Neuronal stem cell (in vitro differentiated cells): Measurements from ENCODE around the gene TERB2. TPM values are rescaled to one million over a fixed set of nuclear protein-coding genes. Genes with fewer than 3 reads are reported as not detected.
"Not testable (repeated sequence)": the region's sequence is repeated elsewhere in the genome, so short reads cannot be mapped to it uniquely, and the experiment has no call there.

Experiments
- DNase-seq: peaks from one replicate; pipeline ENCODE4 v3.0.0-alpha.2; 2013; ENCODE audit warnings: low spot score
- H2AFZ ChIP-seq: one replicate; pipeline ENCODE4 v1.6.1; 2013; ENCODE audit warnings: mild to moderate bottlenecking, low read length, inconsistent platforms
- H2AK5ac ChIP-seq: 2 replicates; pipeline ENCODE4 v1.6.1; 2013; ENCODE audit warnings: low read depth, mild to moderate bottlenecking, inconsistent platforms, low read length, moderate library complexity, mixed read lengths
- H2BK120ac ChIP-seq: 2 replicates; pipeline ENCODE4 v1.6.1; 2013; ENCODE audit warnings: low read depth, mild to moderate bottlenecking, inconsistent platforms, low read length, moderate library complexity, mixed read lengths
- H2BK12ac ChIP-seq: one replicate; pipeline ENCODE4 v1.6.1; 2013; ENCODE audit warnings: low read length, inconsistent platforms
- H2BK15ac ChIP-seq: 2 replicates; pipeline ENCODE4 v1.6.1; 2013; ENCODE audit warnings: mild to moderate bottlenecking, low read length, inconsistent platforms, mixed read lengths
- H2BK5ac ChIP-seq: one replicate; pipeline ENCODE4 v1.6.1; 2013; ENCODE audit warnings: inconsistent platforms, mild to moderate bottlenecking, low read length, moderate library complexity
- H3K14ac ChIP-seq: one replicate; pipeline ENCODE4 v1.6.1; 2013; ENCODE audit warnings: low read length, inconsistent platforms
- H3K18ac ChIP-seq: 2 replicates; pipeline ENCODE4 v1.6.1; 2013; ENCODE audit warnings: low read length, inconsistent platforms
- H3K23ac ChIP-seq: 2 replicates; pipeline ENCODE4 v1.6.1; 2013; ENCODE audit warnings: low read depth, mild to moderate bottlenecking, mixed read lengths, low read length, inconsistent platforms; ENCODE audit not compliant: poor library complexity
- H3K27ac ChIP-seq: replicated peaks from 3 replicates; pipeline ENCODE4 v1.5.1; 2013; ENCODE audit warnings: low read length, inconsistent platforms
- H3K27me3 ChIP-seq, 3 experiments: 2 replicates each; pipeline ENCODE4 v1.6.1; 2013; ENCODE audit warnings: low read length in 3 of 3, mild to moderate bottlenecking in 2 of 3, inconsistent platforms in 1 of 3, low read depth in 1 of 3, mixed read lengths in 1 of 3, moderate library complexity in 1 of 3; ENCODE audit not compliant: control insufficient read depth in 3 of 3, insufficient read depth in 3 of 3
- H3K36me3 ChIP-seq, 2 donors: replicated peaks in 1 of 2; 2 replicates each; pipeline ENCODE4 v1.6.1; 2013; ENCODE audit warnings: low read length in 2 of 2; ENCODE audit not compliant: control insufficient read depth in 2 of 2, insufficient read depth in 2 of 2
- H3K4ac ChIP-seq: 2 replicates; pipeline ENCODE4 v1.6.1; 2013; ENCODE audit warnings: inconsistent platforms, mild to moderate bottlenecking, low read length, moderate library complexity
- H3K4me1 ChIP-seq, 2 donors: 1 replicate in 1 of 2; 2 replicates in 1 of 2; pipeline ENCODE4 v1.6.1; 2013; ENCODE audit warnings: low read length in 2 of 2, low read depth in 1 of 2; ENCODE audit not compliant: control insufficient read depth in 2 of 2, insufficient read depth in 1 of 2
- H3K4me2 ChIP-seq: one replicate; pipeline ENCODE4 v1.6.1; 2013; ENCODE audit warnings: mild to moderate bottlenecking, low read length, inconsistent platforms; ENCODE audit not compliant: insufficient read depth, poor library complexity, severe bottlenecking
- H3K4me3 ChIP-seq, 2 donors: 2 replicates each; pipeline ENCODE4 v1.5.1; 2013; ENCODE audit warnings: low read length in 2 of 2, mild to moderate bottlenecking in 2 of 2, inconsistent platforms in 1 of 2, moderate library complexity in 1 of 2
- H3K79me1 ChIP-seq: one replicate; pipeline ENCODE4 v1.6.1; 2013; ENCODE audit warnings: low read depth, mild to moderate bottlenecking, inconsistent platforms, low read length, moderate library complexity
- H3K9ac ChIP-seq: one replicate; pipeline ENCODE4 v1.6.1; 2013; ENCODE audit warnings: mild to moderate bottlenecking, low read depth, low read length, inconsistent platforms; ENCODE audit not compliant: poor library complexity
- H3K9me3 ChIP-seq, 2 donors: replicated peaks in 1 of 2; 2 replicates each; pipeline versions ENCODE3 to v1.6.1; 2013; ENCODE audit warnings: low read length in 2 of 2, mild to moderate bottlenecking in 2 of 2, inconsistent platforms in 1 of 2, low read depth in 1 of 2, mixed read lengths in 1 of 2, moderate library complexity in 1 of 2; ENCODE audit not compliant: control insufficient read depth in 2 of 2, insufficient read depth in 1 of 2
- H4K8ac ChIP-seq: one replicate; pipeline ENCODE4 v1.6.1; 2013; ENCODE audit warnings: low read depth, mild to moderate bottlenecking, inconsistent platforms, low read length, moderate library complexity
- H4K91ac ChIP-seq: one replicate; pipeline ENCODE4 v1.6.1; 2013; ENCODE audit warnings: low read length, low read depth, mild to moderate bottlenecking, inconsistent platforms; ENCODE audit not compliant: poor library complexity
- WGBS, 2 donors: extraction: QIAGEN DNeasy Blood & Tissue Kit; methylation state at CpG; one replicate each; pipeline ENCODE4 v1.1.7; 2013; ENCODE audit warnings: missing lambda C conversion rate in 2 of 2, mixed read lengths in 1 of 2; ENCODE audit not compliant: insufficient read length in 2 of 2, insufficient replicate concordance in 1 of 2; ENCODE audit errors: extremely low coverage in 2 of 2; 5-methylcytosine and 5-hydroxymethylcytosine counted together
- polyA plus RNA-seq, 2 experiments: library from polyadenylated mRNA; stranded (reverse); fragments of 200-250 nt; gene quantifications; one replicate each; pipeline ENCODE4 v1.2.3, GENCODE V29; 2013

TERB2 gene
- not detected for polyA plus RNA-seq (2013, experiment 1 of 2)
- polyA plus RNA-seq (2013, experiment 2 of 2) = not detected

- Histone ChIP-seq H4K91ac (no peak within 1 kb of the TSS), H3K27ac (no peak within 1 kb of the TSS), H3K18ac (peak within 1 kb of the TSS; percentile 85), H3K9me3 (no peaks in the 10 kb centered on the region), H2BK15ac (no peak within 1 kb of the TSS), H4K8ac (no peak within 1 kb of the TSS), H3K27me3 (peaks cover 0 to 3% (median 0%) of the 10 kb centered on the region in 3 experiments), H3K4me2 (peak within 1 kb of the TSS; percentile 2), H3K14ac (no peak within 1 kb of the TSS), H2BK5ac (no peak within 1 kb of the TSS), H2AFZ (peak within 1 kb of the TSS; percentile 53), H3K9ac (no peak within 1 kb of the TSS), H3K4ac (no peak within 1 kb of the TSS), H3K23ac (no peak within 1 kb of the TSS), H3K36me3 (no peaks in the 10 kb centered on the region), H2BK120ac (no peak within 1 kb of the TSS), H3K79me1 (no peaks in the 10 kb centered on the region), H3K4me3 (no peak within 1 kb of the TSS), H2AK5ac (no peak within 1 kb of the TSS), H3K4me1 (no peaks in the 10 kb centered on the region), H2BK12ac (no peak within 1 kb of the TSS)
- 100% methylated on average over 2 of the region's 13 CpGs; no CpG with 5 or more reads in 1 of the 2 donors for WGBS, 2 donors
- no peak for DNase-seq
Measured at GRCh38 chr15:44956388-44956787, at the start of gene TERB2. Gene TERB2, plus strand, starts transcription at chr15:44956687. Its CDS starts 32 bp downstream, at chr15:44956719.

GRCh38 chr15:44909423-44909822 lies 47.1 kb upstream of the TERB2 start:
- H2AK5ac ChIP-seq = no peak overlapping the region
- no peak overlapping the region for H2AFZ ChIP-seq
- H3K23ac ChIP-seq = no peak overlapping the region
- H3K36me3 ChIP-seq = no peaks in the 10 kb centered on the region
- H3K18ac ChIP-seq = no peak overlapping the region
- H3K14ac ChIP-seq = no peak overlapping the region
- DNase-seq = no peak
- no peaks in the 10 kb centered on the region for H3K9me3 ChIP-seq
- no peak overlapping the region for H3K4ac ChIP-seq
- no peak overlapping the region for H2BK15ac ChIP-seq
- no peak overlapping the region for H4K91ac ChIP-seq
- H3K27ac ChIP-seq = no peak overlapping the region
- H3K4me2 ChIP-seq = no peak overlapping the region
- no peaks in the 10 kb centered on the region for H3K79me1 ChIP-seq
- no peak overlapping the region for H2BK12ac ChIP-seq
- no peak overlapping the region for H2BK5ac ChIP-seq
- no peaks in the 10 kb centered on the region for H3K4me1 ChIP-seq
- no CpG with 5 or more reads among the region's 2 CpGs for WGBS, 2 donors
- H2BK120ac ChIP-seq = no peak overlapping the region
- H3K4me3 ChIP-seq = no peak overlapping the region
- H3K9ac ChIP-seq = no peak overlapping the region
- no peak overlapping the region for H4K8ac ChIP-seq
- H3K27me3 ChIP-seq = no peaks in the 10 kb centered on the region

- Histone ChIP-seq H3K4me3 (no peak overlapping the region), H3K36me3 (no peaks in the 10 kb centered on the region), H4K8ac (no peak overlapping the region), H3K4me1 (no peaks in the 10 kb centered on the region), H2BK12ac (no peak overlapping the region), H3K27me3 (no peaks in the 10 kb centered on the region), H3K9ac (no peak overlapping the region), H2BK15ac (no peak overlapping the region), H4K91ac (no peak overlapping the region), H3K4ac (no peak overlapping the region), H3K18ac (no peak overlapping the region), H2BK5ac (no peak overlapping the region), H3K9me3 (no peaks in the 10 kb centered on the region), H2AFZ (no peak overlapping the region), H2BK120ac (no peak overlapping the region), H3K27ac (no peak overlapping the region), H2AK5ac (no peak overlapping the region), H3K14ac (no peak overlapping the region), H3K79me1 (no peaks in the 10 kb centered on the region), H3K23ac (no peak overlapping the region), H3K4me2 (no peak overlapping the region)
- DNase-seq = no peak
Measured at GRCh38 chr15:44910981-44911625, 45.4 kb upstream of the TERB2 start.

GRCh38 chr15:44912186-44912585 lies 44.3 kb upstream of the TERB2 start:
- not testable (repeated sequence) for H4K91ac ChIP-seq, H3K4me3 ChIP-seq, H2AK5ac ChIP-seq, H2AFZ ChIP-seq, H3K4me1 ChIP-seq, H3K9me3 ChIP-seq, H3K14ac ChIP-seq, H3K4me2 ChIP-seq, H3K18ac ChIP-seq, H3K36me3 ChIP-seq, H2BK12ac ChIP-seq, DNase-seq, H2BK5ac ChIP-seq, H3K4ac ChIP-seq, H4K8ac ChIP-seq, H2BK15ac ChIP-seq, H3K27ac ChIP-seq, H2BK120ac ChIP-seq, H3K79me1 ChIP-seq, H3K27me3 ChIP-seq, H3K23ac ChIP-seq, H3K9ac ChIP-seq
- whole genome bisulfite sequencing, 2 donors = no CpG with 5 or more reads among the region's 1 CpG
